NCI-H1417 treated with DMSO at 0.1 percent for 48 hours (cell line): ENCODE data around the gene GRAMD1B.

Experiments used
- DNase-seq: peaks from one replicate; lab custom pipeline; 2025; lab: John Stamatoyannopoulos, UW

Gene GRAMD1B

GRCh38 chr11:123588117-123588863, 158.2 kb downstream of the GRAMD1B start:
- no peak for DNase-seq

- no peak for DNase-seq
Observed at GRCh38 chr11:123588864-123589262, 158.8 kb downstream of the GRAMD1B start.

GRCh38 chr11:123590296-123590912, 160.3 kb downstream of the GRAMD1B start:
- no peak for DNase-seq

- no peak for DNase-seq
Observed at GRCh38 chr11:123593570-123593969, 163.5 kb downstream of the GRAMD1B start.

- no peak for DNase-seq
Observed at GRCh38 chr11:123594188-123594901, 164.3 kb downstream of the GRAMD1B start.

GRCh38 chr11:123594921-123595320, 164.9 kb downstream of the GRAMD1B start:
- DNase-seq: no peak

GRCh38 chr11:123597859-123598258, 167.8 kb downstream of the GRAMD1B start:
- DNase-seq: no peak

- no peak for DNase-seq
Observed at GRCh38 chr11:123601136-123601535, 171.1 kb downstream of the GRAMD1B start.

GRCh38 chr11:123601743-123602142, 171.7 kb downstream of the GRAMD1B start:
- DNase-seq: no peak

- DNase-seq: no peak
Observed at GRCh38 chr11:123603666-123604065, 173.6 kb downstream of the GRAMD1B start.

- no peak for DNase-seq
Observed at GRCh38 chr11:123607781-123608180, 177.7 kb downstream of the GRAMD1B start.

GRCh38 chr11:123608371-123608770, 178.3 kb downstream of the GRAMD1B start:
- DNase-seq: no peak

- DNase-seq: no peak
Observed at GRCh38 chr11:123608945-123609344, 178.9 kb downstream of the GRAMD1B start.

- no peak for DNase-seq
Observed at GRCh38 chr11:123611698-123612097, 181.6 kb downstream of the GRAMD1B start.

GRCh38 chr11:123616505-123617198, 186.6 kb downstream of the GRAMD1B start:
- no peak for DNase-seq

- no peak for DNase-seq
Observed at GRCh38 chr11:123622576-123622975, 192.5 kb downstream of the GRAMD1B start.

GRCh38 chr11:123624974-123625373, 194.9 kb downstream of the GRAMD1B start:
- no peak for DNase-seq

GRCh38 chr11:123628936-123629683, 199.0 kb downstream of the GRAMD1B start:
- no peak for DNase-seq

GRCh38 chr11:123630126-123630608, 200.1 kb downstream of the GRAMD1B start:
- no peak for DNase-seq

GRCh38 chr11:123640029-123640428, 210.0 kb downstream of the GRAMD1B start:
- no peak for DNase-seq

GRCh38 chr11:123640677-123641494, 210.8 kb downstream of the GRAMD1B start:
- DNase-seq: no peak
